ENCODE results near the gene JPH2.
"Not testable (repeated sequence)": the region's sequence is repeated elsewhere in the genome, so short reads cannot be mapped to it uniquely, and the experiment has no call there.

The JPH2 gene

DNA sequence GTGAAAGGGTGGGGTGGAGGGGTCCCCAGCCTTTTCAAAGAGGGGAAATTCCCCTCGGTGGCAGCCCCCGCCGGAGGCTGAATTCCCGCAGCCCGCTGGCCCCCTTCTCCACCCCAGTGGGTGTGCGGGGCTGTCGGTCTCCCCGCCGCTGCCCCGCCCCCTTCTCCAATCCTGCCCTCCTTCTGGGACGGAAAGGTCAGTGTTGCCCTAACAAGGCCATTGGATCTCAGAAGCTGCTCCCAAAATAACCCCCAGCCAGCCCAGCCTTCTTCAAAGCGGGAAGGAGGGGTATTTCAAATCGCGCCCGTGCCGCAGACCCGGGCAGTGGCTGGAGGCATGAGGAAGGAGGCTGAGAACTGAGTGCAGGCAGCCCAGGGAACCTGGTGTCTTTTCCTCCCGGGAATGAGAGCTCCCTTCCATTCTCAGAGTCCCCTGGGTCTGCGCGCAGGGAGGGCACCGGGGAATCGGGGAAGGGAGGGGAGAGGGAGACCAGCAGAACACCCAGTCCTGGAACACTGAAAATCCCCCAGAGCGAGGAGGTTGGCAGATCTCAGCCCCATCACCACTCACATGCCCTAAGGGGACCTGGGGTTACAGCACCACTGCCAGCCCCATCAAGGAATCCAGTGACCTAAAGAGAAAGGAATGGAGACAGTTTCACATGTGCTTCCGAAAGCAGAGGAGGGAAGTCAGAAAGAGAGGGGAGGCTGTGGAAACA, at the start of gene JPH2:
TSS of gene JPH2 (minus strand) at position 135 of the 718 bp plus-strand sequence. CDS start 483 bp downstream, outside the sequence.
- FAIRE-seq (peak; percentile 94), DNase-seq (ENCODE audit: insufficient read length, low spot score) (peak; percentile 98)

- no peak for DNase-seq (ENCODE audit: insufficient read length, low spot score)
- FAIRE-seq: no peak
Measured at GRCh38 chr20:44235702-44236101, 48.7 kb upstream of the JPH2 start.

DNA sequence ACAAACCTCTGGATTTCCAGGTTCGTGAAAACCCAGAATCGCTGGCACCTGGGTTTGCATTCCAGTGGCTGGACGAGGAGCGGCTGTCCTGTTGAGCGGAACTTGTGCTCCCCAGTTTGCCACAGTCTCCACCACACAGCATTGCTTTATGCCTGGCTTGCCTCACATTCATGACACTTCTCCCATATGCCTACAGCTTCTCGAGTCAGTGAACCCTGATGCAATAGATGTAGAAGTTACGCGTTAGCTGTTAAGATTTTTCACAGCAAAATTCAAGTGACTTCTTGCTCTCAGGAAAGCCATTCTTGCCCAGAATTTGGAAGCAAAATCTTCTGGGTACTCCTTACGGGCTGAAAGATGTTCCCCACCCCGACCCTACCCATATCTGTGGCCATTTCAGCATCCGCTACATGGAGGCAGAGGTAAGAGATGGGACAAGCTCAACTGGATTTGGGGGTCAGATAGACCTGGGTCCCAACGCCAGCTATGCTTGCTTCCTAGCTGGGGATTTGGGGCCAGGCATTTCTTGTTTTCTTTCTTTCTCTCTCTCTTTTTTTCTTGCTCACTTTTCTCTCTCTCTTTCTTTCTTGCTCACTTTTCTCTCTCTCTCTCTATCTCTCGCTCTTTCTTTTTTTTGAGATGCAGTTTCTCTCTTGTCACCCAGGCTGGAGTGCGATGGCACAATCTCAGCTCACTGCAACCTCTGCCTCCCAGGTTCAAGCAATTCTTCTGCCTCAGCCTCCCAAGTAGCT, 47.8 kb upstream of the JPH2 start:
- DNase-seq (ENCODE audit: insufficient read length, low spot score): no peak
- peak; percentile 85 for FAIRE-seq

GRCh38 chr20:44233436-44234016, 46.5 kb upstream of the JPH2 start:
- DNase-seq (ENCODE audit: insufficient read length, low spot score): no peak
- peak; percentile 68 for FAIRE-seq

- not testable (repeated sequence) for FAIRE-seq; DNase-seq (ENCODE audit: insufficient read length, low spot score)
Measured at GRCh38 chr20:44232469-44232856, 45.5 kb upstream of the JPH2 start.

GRCh38 chr20:44231713-44232468, 44.9 kb upstream of the JPH2 start:
- DNase-seq (ENCODE audit: insufficient read length, low spot score) (no peak), FAIRE-seq (no peak)

DNA sequence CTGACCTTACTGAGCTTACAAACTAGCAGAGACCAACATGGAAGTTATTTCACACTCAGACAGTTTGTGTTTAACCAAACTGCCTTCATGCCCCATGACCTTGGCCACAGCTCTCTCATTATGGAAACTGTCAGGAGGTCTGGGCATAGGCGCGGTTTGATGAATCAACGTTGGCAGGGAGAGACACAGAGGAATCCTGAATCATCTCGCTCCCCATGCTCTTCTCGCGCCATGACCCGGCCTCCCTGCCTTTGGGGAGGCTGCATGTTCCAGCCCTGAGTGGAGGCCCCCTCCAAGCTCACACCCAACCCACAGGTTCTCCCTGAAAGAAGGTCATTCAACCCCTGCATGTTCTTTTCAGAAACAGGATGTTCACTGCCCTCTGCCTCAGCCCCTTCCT, 44.2 kb upstream of the JPH2 start:
- no peak for DNase-seq (ENCODE audit: insufficient read length, low spot score)

GRCh38 chr20:44228465-44229258, 41.7 kb upstream of the JPH2 start:
- DNase-seq (ENCODE audit: insufficient read length, low spot score): peak; percentile 78
- peak; percentile 98 for FAIRE-seq

More for the DNA sequence above, 44.2 kb upstream of the JPH2 start:
- FAIRE-seq: peak; percentile 85

DNA sequence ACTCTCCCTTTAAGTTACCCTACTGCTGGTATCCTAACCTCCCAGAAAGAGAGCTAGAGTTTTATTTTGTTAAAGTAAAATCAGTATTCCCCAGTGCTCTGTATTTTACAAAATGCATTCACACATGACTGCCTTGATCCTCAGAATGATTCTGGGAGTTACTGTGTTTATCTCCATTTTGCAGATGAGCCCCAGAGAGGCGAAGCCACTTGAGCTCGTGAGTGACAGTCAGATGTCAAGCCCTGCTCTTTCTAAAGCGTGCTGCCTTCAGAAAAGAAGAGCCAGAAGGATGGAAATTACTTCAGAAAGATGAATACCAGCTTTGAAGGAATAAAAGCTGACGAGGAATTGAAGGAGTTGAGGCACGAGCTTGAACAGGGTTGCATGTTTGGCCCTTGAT, 37.6 kb upstream of the JPH2 start:
- FAIRE-seq (peak; percentile 28), DNase-seq (ENCODE audit: insufficient read length, low spot score) (no peak)

DNA sequence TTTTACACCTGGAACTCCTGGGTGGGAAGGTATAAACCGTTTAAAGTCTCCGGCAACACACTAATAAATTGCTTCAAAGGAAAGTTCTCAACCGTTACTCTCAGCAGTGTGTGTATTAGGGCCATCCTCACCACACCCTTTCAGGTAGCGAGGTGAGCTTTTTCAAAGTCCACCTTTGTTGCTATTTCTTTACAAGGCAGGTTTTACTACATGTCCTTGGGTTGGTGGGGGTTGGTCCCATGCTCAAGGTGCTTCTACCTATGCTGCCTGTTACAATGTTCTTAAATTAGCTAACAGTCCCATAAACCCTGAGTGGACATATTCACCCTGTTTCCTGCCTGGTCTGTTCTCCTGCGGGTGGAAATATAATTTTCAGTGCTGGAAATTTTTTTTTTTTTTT, 36.7 kb upstream of the JPH2 start:
- FAIRE-seq: peak; percentile 90
- DNase-seq (ENCODE audit: insufficient read length, low spot score): no peak

GRCh38 chr20:44222633-44223368, 35.8 kb upstream of the JPH2 start:
- FAIRE-seq (peak; percentile 59), DNase-seq (ENCODE audit: insufficient read length, low spot score) (no peak)

- no peak for FAIRE-seq
- no peak for DNase-seq (ENCODE audit: insufficient read length, low spot score)
Measured at GRCh38 chr20:44222027-44222426, 35.0 kb upstream of the JPH2 start.

DNA sequence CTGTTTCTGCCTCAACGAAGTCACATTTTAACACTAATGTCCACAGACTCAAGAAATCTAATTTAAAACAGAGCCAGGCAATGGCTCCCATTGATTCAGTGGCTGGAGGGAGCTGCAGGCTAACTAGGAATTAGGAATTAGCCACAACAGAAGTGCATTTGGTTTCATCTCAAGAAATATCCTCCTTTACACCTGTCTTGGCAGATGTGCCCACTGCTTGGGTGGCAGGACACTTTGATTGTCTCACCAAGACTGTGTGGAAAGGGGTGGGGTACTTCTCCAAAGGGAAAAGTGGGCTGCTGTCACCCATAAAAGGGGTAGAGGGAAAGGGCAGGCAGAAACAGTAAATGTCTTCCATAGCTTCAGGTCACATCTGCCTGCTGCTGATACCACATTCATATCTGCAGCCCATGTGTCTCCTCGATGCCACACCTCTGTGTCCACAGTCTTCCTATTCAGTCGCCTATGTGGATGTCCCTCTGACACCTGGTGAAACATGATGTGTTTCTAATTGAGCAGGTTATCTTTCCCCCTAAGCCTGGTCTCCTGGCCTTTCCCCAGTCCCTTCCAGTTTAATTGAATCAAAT, 34.5 kb upstream of the JPH2 start:
- FAIRE-seq (peak; percentile 87), DNase-seq (ENCODE audit: insufficient read length, low spot score) (no peak)

DNA sequence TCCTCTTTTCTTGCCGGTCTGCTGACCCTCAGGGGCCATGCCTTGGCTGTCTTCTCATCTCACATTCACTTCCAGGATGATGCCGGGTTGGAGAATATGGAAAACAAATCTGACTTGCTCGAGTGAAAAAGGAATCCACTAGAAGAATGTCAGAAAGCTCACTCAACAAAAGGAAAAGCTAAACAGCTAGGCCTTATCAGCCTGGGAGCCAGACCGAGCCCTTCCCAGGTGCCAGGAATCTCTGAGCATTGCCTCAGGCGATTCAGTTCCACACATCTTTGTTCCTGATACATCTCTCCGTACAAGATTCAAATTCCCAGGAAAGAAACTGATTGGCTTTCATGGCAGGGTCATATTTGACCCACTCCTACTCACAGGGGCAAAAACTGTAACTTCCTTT, 32.8 kb upstream of the JPH2 start:
- no peak for FAIRE-seq
- DNase-seq (ENCODE audit: insufficient read length, low spot score): no peak

DNA sequence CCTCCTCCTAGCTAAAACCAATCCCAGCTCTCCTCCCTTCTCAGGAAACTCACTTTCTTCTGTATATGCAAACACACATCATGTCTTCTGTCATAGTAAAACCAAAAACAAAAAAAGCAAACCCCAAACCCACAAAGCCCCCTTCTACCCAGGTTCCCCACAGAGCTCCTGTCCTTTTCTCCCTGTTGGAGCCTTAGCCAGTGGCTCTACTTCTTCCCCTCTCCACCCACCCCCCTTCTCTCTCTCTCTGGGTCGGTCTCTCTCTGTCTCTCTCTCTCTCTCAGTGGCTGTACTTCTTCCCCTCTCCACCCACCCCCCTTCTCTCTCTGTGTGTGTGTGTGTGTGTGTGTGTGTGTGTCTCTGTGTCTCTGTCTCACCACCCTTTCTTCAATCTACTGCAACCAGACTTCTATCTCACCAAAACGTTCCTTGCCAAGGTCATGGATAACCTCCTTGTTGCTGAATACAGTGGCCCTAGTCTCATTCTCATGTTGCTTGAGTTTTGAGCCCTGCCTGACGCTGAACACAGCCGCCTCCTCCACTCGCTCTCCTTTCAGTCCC, 32.3 kb upstream of the JPH2 start:
- DNase-seq (ENCODE audit: insufficient read length, low spot score) (no peak), FAIRE-seq (no peak)

- DNase-seq (ENCODE audit: insufficient read length, low spot score) (no peak), FAIRE-seq (no peak)
Measured at GRCh38 chr20:44218446-44218845, 31.5 kb upstream of the JPH2 start.

DNA sequence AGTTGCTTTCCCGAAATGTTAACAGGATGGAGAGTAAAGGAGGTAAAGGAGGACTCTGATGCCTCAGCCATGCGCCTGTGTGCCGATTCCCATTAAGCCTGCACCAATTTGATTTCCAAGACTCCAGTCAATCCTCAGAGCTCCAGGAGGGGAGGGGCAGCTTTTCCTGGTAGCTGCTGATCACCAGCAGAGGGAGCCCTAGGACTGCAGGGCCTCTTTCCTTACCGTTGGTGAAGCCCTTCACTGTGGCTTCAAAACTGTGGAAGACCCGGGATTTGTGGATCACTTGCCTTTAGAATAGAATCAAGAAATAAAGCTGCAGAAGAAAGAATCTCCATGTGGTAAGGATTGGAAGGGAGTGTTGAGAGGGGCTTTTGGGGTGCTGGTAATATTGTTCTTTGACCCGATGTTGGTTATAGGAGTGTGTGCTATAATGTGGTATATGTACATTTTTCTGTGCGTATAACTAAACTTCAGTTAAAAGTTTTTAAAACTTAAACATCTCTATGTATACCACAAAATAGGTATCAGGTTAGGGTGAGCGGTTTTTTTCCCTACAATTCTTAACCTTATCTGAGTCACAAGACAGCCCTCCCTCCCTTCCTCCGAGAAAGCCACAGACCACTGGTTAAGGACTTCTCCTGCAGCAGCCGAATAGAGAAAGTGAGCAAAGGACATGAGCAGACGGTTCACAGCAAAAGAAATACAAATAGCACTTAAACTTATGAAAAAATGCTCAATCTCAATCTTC, 30.5 kb upstream of the JPH2 start:
- DNase-seq (ENCODE audit: insufficient read length, low spot score) (peak; percentile 92), FAIRE-seq (peak; percentile 96)

GRCh38 chr20:44215125-44215524, 28.1 kb upstream of the JPH2 start:
- DNase-seq (ENCODE audit: insufficient read length, low spot score) (peak; percentile 90), FAIRE-seq (peak; percentile 97)

All from HTR-8/SVneo (cell line).